AG09309 (cell line): ENCODE measurements around the gene ARFRP1.

Experiments used
- DNase-seq: peaks from one replicate; pipeline ENCODE4 v3.0.0-alpha.2; 2010; ENCODE audit warnings: low read depth
- H3K4me3 ChIP-seq: 2 replicates; pipeline ENCODE4 v1.5.1; 2011; ENCODE audit warnings: mild to moderate bottlenecking, low read depth, low read length, moderate library complexity; ENCODE audit not compliant: control insufficient read depth
- CTCF ChIP-seq: IDR thresholded peaks from 2 replicates; pipeline ENCODE4 v1.5.1; 2011; ENCODE audit warnings: mild to moderate bottlenecking, low read depth, low read length, inconsistent platforms; ENCODE audit not compliant: insufficient read depth, control insufficient read depth; ENCODE audit errors: missing control alignments

ARFRP1 gene

GRCh38 chr20:63700199-63701050 lies 7.4 kb downstream of the ARFRP1 start:
- DNase-seq = no peak
- TF ChIP-seq CTCF = no peak
- H3K4me3 ChIP-seq = no peak overlapping the region

- no peak for DNase-seq
- H3K4me3 ChIP-seq = no peak overlapping the region
- TF ChIP-seq CTCF = no peak
These were observed 8.1 kb downstream of the ARFRP1 start for GRCh38 chr20:63699466-63700198.

GRCh38 chr20:63698739-63699465 lies 8.9 kb downstream of the ARFRP1 start:
- no peak overlapping the region; the same call in 1 of the 2 replicates for H3K4me3 ChIP-seq
- peak; percentile 69 for DNase-seq
- TF ChIP-seq CTCF = no peak

- H3K4me3 ChIP-seq = no peak overlapping the region
- DNase-seq = no peak
- TF ChIP-seq CTCF = no peak
These were observed 9.8 kb downstream of the ARFRP1 start for GRCh38 chr20:63697868-63698545.

GRCh38 chr20:63697357-63697867 lies 10.4 kb downstream of the ARFRP1 start:
- TF ChIP-seq CTCF = no peak
- DNase-seq = no peak
- peak overlapping the region; percentile 9; the same call in 1 of the 2 replicates for H3K4me3 ChIP-seq

GRCh38 chr20:63696628-63697356 lies 11.0 kb downstream of the ARFRP1 start, which contains the start of gene TNFRSF6B:
TNFRSF6B (plus strand) TSS chr20:63696652; CDS start chr20:63696768, 116 bp downstream.
- no peak for DNase-seq
- peak within 1 kb of the TSS; percentile 9 for H3K4me3 ChIP-seq
- TF ChIP-seq CTCF = no peak
